ENCODE measurements around the gene ZNF224. TPM values are rescaled to one million over a fixed set of nuclear protein-coding genes. Genes with fewer than 3 reads are reported as not detected.
A peak's percentile ranks its signal among the peaks of the same experiment; 100 is the strongest.

The ZNF224 gene
- total and polyA plus RNA-seq, 10 of the 15 experiments (the other 5 are each of a cell fraction or from before 2014, with no cell fraction given), result 6.8 to 39.4 (median 17.2) TPM

- TF ChIP-seq SPI1 (IDR thresholded peaks at IDR 0.05; ENCODE audit: borderline replicate concordance, insufficient read depth, low read depth, low read length) (peak; percentile 81; the same call in 1 of the 2 replicates), ZNF687 (IDR thresholded peaks at IDR 0.05) (no peak)
Measured at GRCh38 chr19:44071824-44072542, 22.2 kb upstream of the ZNF224 start, which contains the start of gene ZNF284 (continued).

- no peak overlapping the region for H3K27ac ChIP-seq (ENCODE audit: control insufficient read depth, insufficient read depth)
- peak overlapping the region; percentile 25; the same call in 1 of the 2 replicates for H3K9ac ChIP-seq (ENCODE audit: control insufficient read depth, insufficient read depth, low read length)
- peak overlapping the region; percentile 64 for H2AFZ ChIP-seq (ENCODE audit: control insufficient read depth, low read depth, low read length)
- DNase-seq (ENCODE audit: low read depth, low spot score), result no peak
- peak overlapping the region; percentile 89 for H3K4me2 ChIP-seq (ENCODE audit: control insufficient read depth, insufficient read depth)
- ATAC-seq, result peak; percentile 44
- no peaks in the 10 kb centered on the region for H3K27me3 ChIP-seq (replicated peaks in 1 of 2; ENCODE audit: control insufficient read depth in 2 of 2, insufficient read depth in 2 of 2, low read length in 1 of 2)
- WGBS (ENCODE audit: insufficient coverage, insufficient replicate concordance, low lambda C conversion rate, missing lambda C conversion rate), result 55% methylated on average over 18 of the region's 18 CpGs
- in situ Hi-C loops (cut with MboI) (no loop called here), intact Hi-C loops (cut with micrococcal nuclease; ENCODE audit: unreplicated experiment) (no loop called here)
- H3K4me1 ChIP-seq (ENCODE audit: control insufficient read depth, insufficient read depth, low read length), result no peaks in the 10 kb centered on the region
- TF ChIP-seq HDAC2 (IDR thresholded peaks at IDR 0.05) (no peak), SUZ12 (IDR thresholded peaks at IDR 0.05; ENCODE audit: unreplicated experiment) (no peak), CTCF (IDR thresholded peaks at IDR 0.05 in 2 of 3, conservative IDR thresholded peaks at IDR 0.05 in 1 of 3; ENCODE audit: control insufficient read depth in 2 of 3, extremely low read depth in 1 of 3, insufficient read depth in 1 of 3, low read depth in 3 of 3, low read length in 3 of 3) (peak in 1 of 3 experiments; percentile 20; a peak in 1 of 6 replicates)
- no TSS peak for BruUV-seq (replicated peaks)
- ChIA-PET POLR2A (interaction anchor here (0.6 to 1.7 kb wide), 4 partner anchors 20 to 88 kb away, joined by 3 to 5 read pairs (median 3); partner anchors contain the start of gene ZNF224), RAD21 (ENCODE audit: unreplicated experiment) (interaction anchor here (1.2 to 1.4 kb wide), 4 partner anchors 22 to 138 kb away, joined by 3 to 4 read pairs (median 4); partner anchors contain the start of genes ZNF221 and ZNF45), SMC1A (ENCODE audit: uncharacterized antibody, unreplicated experiment) (interaction anchor here (0.5 to 1.6 kb wide), 9 partner anchors 23 to 272 kb away, joined by 3 to 5 read pairs (median 3); partner anchors contain the start of genes ZNF221 and ZNF225), CTCF (interaction anchor here (0.7 to 3.1 kb wide), 8 partner anchors 10 to 518 kb away, joined by 3 to 16 read pairs (median 4); partner anchors contain the start of genes ZNF224 and ZNF45)
- H3K9me3 ChIP-seq (replicated peaks; ENCODE audit: control insufficient read depth, insufficient read depth, low read length), result no peaks in the 10 kb centered on the region; the same call in 1 of the 3 replicates
- peak overlapping the region; percentile 66 for H3K4me3 ChIP-seq
- no peaks in the 10 kb centered on the region for H3K79me2 ChIP-seq (ENCODE audit: control insufficient read depth, insufficient read depth, low read length)
- H4K20me1 ChIP-seq (ENCODE audit: control insufficient read depth, insufficient read depth), result no peaks in the 10 kb centered on the region
- no peaks in the 10 kb centered on the region for H3K36me3 ChIP-seq (ENCODE audit: control insufficient read depth in 2 of 2, insufficient read depth in 2 of 2, low read length in 1 of 2)
- FAIRE-seq, result no peak
Measured at GRCh38 chr19:44072543-44073401, 21.4 kb upstream of the ZNF224 start.
